Muscle layer of duodenum (tissue), 2 donors: ENCODE measurements around the gene FMO2.

Source experiments
- H3K27ac ChIP-seq: one replicate; pipeline ENCODE4 v1.7.0; 2013; ENCODE audit warnings: mild to moderate bottlenecking, low read length
- H3K27me3 ChIP-seq: one replicate; pipeline ENCODE4 v1.7.0; 2013; ENCODE audit warnings: low read depth, mild to moderate bottlenecking, control low read depth, low read length
- H3K36me3 ChIP-seq, 2 donors: one replicate each; pipeline ENCODE4 v1.7.0; 2013; ENCODE audit warnings: low read length in 2 of 2, control low read depth in 1 of 2, mild to moderate bottlenecking in 1 of 2; ENCODE audit not compliant: insufficient read depth in 2 of 2, control insufficient read depth in 1 of 2
- H3K4me1 ChIP-seq, 2 donors: one replicate each; pipeline ENCODE4 v1.7.0; 2013; ENCODE audit warnings: low read length in 2 of 2, mild to moderate bottlenecking in 2 of 2, control low read depth in 1 of 2, moderate library complexity in 1 of 2; ENCODE audit not compliant: insufficient read depth in 2 of 2, control insufficient read depth in 1 of 2
- H3K4me3 ChIP-seq, 2 donors: one replicate each; pipeline ENCODE4 v1.7.0; 2013; ENCODE audit warnings: low read length in 2 of 2, low read depth in 1 of 2, mild to moderate bottlenecking in 1 of 2
- H3K9me3 ChIP-seq, 2 donors: one replicate each; pipeline ENCODE4 v1.7.0; 2013; ENCODE audit warnings: low read length in 2 of 2, control low read depth in 1 of 2, mild to moderate bottlenecking in 1 of 2; ENCODE audit not compliant: control insufficient read depth in 1 of 2
- donor health status: healthy.

FMO2 gene

GRCh38 chr1:171177261-171177660, 7.8 kb upstream of the FMO2 start:
- no peak overlapping the region for H3K4me3 ChIP-seq
- H3K27me3 ChIP-seq, result no peaks in the 10 kb centered on the region
- H3K27ac ChIP-seq, result no peak overlapping the region
- H3K36me3 ChIP-seq, result no peaks in the 10 kb centered on the region
- H3K9me3 ChIP-seq, result no peaks in the 10 kb centered on the region
- H3K4me1 ChIP-seq, result no peaks in the 10 kb centered on the region

DNA sequence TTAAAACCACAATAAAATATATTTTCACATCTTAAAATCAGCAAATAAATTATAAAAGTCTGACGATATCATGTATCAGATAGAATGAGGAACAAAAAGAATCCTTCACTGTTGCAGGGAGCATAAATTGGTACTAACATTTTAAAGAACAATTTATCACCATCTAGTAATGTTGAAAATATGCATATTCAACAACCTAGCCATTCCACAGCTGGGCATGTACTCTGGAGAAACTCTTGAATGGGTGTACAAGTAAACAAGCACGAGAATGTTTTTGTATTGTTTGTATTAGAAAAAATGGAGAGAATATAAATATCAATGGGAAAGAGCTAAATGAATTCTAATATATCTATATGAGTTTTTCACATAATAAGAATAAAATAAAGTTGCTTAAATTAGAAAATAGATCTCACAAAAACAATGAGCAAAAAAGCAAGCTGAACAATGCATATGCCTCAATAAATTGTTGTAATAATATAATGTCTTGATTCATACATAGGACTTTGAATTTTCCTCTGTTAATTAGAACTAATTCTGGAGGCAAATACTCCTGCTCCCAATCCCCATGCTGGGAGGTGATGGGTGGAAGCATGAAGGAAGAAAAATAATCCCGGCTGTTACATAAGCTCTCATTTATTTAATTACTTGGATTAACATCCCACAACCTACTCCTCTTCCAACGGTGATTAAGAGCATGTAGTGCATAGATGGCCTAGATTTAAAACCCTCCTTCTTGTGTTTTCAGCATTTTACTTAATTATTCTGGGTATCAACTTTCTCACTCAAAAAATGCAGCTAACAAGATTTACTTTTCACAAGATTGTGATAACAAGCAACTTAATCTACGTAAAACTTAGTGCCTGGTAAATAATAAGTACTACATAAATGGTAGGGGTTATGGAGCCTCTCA, 5.5 kb upstream of the FMO2 start:
- no peak overlapping the region for H3K4me3 ChIP-seq

DNA sequence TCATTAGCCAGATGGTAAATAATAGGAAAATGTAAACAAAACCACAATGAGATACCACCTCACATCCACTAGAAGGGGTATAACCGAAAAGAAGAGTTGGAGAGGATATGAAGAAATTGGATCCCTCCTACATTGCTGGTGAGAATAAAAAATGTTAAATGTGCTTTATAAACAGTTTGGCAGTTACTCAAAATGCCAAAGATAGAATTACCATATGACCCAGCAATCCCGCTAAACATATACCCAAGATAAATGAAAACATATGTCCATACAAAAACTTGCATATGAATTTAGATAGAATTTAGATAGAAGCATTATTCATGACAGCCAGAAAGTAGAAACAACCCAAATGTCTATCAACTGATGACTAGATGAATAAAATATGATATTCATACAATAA, 4.4 kb upstream of the FMO2 start:
- H3K27ac ChIP-seq, result no peak overlapping the region
- H3K4me3 ChIP-seq, result no peak overlapping the region
- no peaks in the 10 kb centered on the region for H3K36me3 ChIP-seq
- no peaks in the 10 kb centered on the region for H3K27me3 ChIP-seq
- H3K9me3 ChIP-seq, result no peaks in the 10 kb centered on the region
- no peaks in the 10 kb centered on the region for H3K4me1 ChIP-seq

More for the DNA sequence above, 5.5 kb upstream of the FMO2 start:
- Histone ChIP-seq H3K4me1 (no peaks in the 10 kb centered on the region), H3K27me3 (no peaks in the 10 kb centered on the region), H3K9me3 (no peaks in the 10 kb centered on the region), H3K36me3 (no peaks in the 10 kb centered on the region), H3K27ac (no peak overlapping the region)

GRCh38 chr1:171188388-171189266, 3.5 kb downstream of the FMO2 start:
- Histone ChIP-seq H3K4me3 (no peak overlapping the region), H3K9me3 (no peaks in the 10 kb centered on the region), H3K36me3 (no peaks in the 10 kb centered on the region), H3K4me1 (no peaks in the 10 kb centered on the region), H3K27ac (no peak overlapping the region), H3K27me3 (no peaks in the 10 kb centered on the region)

DNA sequence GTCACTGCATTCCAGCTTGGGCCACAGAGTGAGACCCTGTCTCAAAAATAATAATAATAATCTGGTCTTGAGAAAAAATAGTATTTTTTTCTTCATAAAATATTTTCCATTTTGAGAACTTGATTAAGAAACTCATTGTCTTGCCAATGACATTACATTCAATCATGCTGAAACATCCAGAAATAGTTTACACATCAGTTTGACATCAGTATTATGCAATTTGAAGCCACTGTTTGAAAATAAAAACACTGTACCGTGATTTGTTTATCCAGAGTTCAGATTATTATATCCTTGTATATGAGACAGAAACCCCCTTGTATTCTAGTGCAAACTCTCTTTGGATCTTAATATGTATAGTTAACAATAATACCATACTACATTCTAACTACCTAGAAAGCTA, 6.9 kb downstream of the FMO2 start:
- H3K27me3 ChIP-seq, result no peaks in the 10 kb centered on the region
- no peak overlapping the region for H3K27ac ChIP-seq
- H3K36me3 ChIP-seq, result no peaks in the 10 kb centered on the region

GRCh38 chr1:171195767-171196166, 10.7 kb downstream of the FMO2 start:
- Histone ChIP-seq H3K27me3 (no peaks in the 10 kb centered on the region), H3K4me3 (no peak overlapping the region)

More for the DNA sequence above, 6.9 kb downstream of the FMO2 start:
- Histone ChIP-seq H3K4me1 (no peaks in the 10 kb centered on the region), H3K4me3 (no peak overlapping the region), H3K9me3 (no peaks in the 10 kb centered on the region)

DNA sequence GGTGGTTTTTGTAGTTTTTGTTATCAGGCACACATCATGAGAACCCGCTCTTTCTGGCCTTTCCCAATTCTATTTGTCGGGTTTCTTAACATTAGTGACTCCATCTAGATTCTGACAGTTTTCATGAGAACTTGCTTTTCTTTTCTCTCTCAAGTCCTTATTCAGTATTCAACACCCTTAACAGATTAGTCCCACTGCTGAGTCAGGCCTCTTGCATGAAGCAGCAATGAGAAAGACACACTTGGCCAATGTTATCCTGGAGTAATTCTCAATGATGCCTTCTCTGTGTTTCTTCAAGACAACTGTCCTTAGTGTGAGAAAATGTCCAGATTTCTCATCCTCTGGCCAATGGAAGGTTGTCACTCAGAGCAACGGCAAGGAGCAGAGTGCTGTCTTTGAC, 11.3 kb downstream of the FMO2 start:
- no peaks in the 10 kb centered on the region for H3K36me3 ChIP-seq
- H3K4me3 ChIP-seq, result no peak overlapping the region
- no peaks in the 10 kb centered on the region for H3K4me1 ChIP-seq
- no peaks in the 10 kb centered on the region for H3K9me3 ChIP-seq
- H3K27ac ChIP-seq, result no peak overlapping the region
- no peaks in the 10 kb centered on the region for H3K27me3 ChIP-seq

More at GRCh38 chr1:171195767-171196166, 10.7 kb downstream of the FMO2 start:
- Histone ChIP-seq H3K9me3 (no peaks in the 10 kb centered on the region), H3K27ac (no peak overlapping the region), H3K4me1 (no peaks in the 10 kb centered on the region), H3K36me3 (no peaks in the 10 kb centered on the region)

- H3K27ac ChIP-seq, result no peak overlapping the region
- H3K36me3 ChIP-seq, result no peaks in the 10 kb centered on the region
Measured at GRCh38 chr1:171198081-171198480, 13.0 kb downstream of the FMO2 start.

DNA sequence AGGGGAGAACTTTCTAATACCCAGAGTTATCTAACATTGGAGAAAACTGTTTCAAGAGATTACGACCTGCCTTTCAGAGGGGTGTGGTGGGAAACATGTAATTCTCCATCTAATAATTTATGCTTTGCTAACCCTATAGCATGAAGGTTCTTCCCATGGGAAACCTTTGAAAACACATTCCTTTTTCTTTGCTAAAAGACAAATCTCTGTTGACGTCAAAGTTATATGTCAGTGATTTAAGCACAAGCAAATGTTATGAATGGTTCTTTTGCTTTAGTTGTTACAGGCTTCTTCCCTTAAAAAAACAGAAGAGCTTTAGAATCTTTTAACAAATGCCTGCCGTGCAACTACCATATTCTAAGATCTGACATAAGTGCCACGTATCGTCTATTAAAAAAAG, 19.2 kb downstream of the FMO2 start:
- no peaks in the 10 kb centered on the region for H3K4me1 ChIP-seq
- no peak overlapping the region for H3K27ac ChIP-seq
- no peaks in the 10 kb centered on the region for H3K9me3 ChIP-seq
- no peak overlapping the region for H3K4me3 ChIP-seq
- no peaks in the 10 kb centered on the region for H3K36me3 ChIP-seq
- H3K27me3 ChIP-seq, result no peaks in the 10 kb centered on the region

More at GRCh38 chr1:171198081-171198480, 13.0 kb downstream of the FMO2 start:
- H3K4me3 ChIP-seq, result no peak overlapping the region
- no peaks in the 10 kb centered on the region for H3K9me3 ChIP-seq
- no peaks in the 10 kb centered on the region for H3K4me1 ChIP-seq
- H3K27me3 ChIP-seq, result no peaks in the 10 kb centered on the region

DNA sequence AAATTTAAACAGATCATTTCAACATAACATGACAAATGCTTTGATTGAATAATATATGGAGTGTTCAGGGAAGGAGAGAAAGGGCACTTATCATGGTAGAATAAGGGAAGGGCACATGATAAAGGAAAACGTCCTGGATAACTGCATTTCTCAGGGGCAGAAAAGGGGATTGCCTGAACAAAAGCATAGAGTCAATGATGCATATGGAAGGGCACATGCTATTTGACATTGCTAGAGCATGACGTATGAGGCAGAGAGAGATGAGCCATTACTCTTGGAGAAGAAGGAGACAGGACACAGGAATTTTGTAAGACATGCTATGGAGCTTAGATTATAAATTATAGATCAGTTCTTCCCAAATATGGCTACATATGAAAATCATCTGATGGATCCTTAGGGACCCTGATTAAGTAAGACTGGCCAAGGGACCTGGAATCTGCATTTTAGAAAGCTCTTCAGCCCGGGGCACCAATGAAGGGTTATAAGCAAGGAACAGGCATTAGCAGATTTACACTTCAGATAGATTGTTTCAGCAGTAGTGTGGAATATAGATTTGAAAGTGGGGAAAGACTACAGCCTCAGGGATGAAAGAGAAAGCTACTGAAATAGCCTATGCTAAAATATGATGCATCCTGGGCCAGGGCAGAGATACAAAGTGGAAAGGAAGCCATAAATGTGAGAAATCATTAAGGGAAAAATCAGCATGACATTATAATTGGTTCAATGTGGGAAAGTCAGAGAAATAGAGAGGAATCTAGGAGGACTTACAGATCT, 21.3 kb downstream of the FMO2 start:
- H3K27ac ChIP-seq, result no peak overlapping the region
- H3K9me3 ChIP-seq, result no peaks in the 10 kb centered on the region
- no peaks in the 10 kb centered on the region for H3K4me1 ChIP-seq
- no peaks in the 10 kb centered on the region for H3K36me3 ChIP-seq
- no peaks in the 10 kb centered on the region for H3K27me3 ChIP-seq
- H3K4me3 ChIP-seq, result no peak overlapping the region

- no peaks in the 10 kb centered on the region for H3K36me3 ChIP-seq
- H3K27me3 ChIP-seq, result no peaks in the 10 kb centered on the region
- no peak overlapping the region for H3K27ac ChIP-seq
- H3K4me1 ChIP-seq, result no peaks in the 10 kb centered on the region
- H3K9me3 ChIP-seq, result no peaks in the 10 kb centered on the region
- no peak overlapping the region for H3K4me3 ChIP-seq
Measured at GRCh38 chr1:171206978-171207355, 21.9 kb downstream of the FMO2 start.
